ENCODE data around the gene CACNG3.
"Not testable (repeated sequence)": the region's sequence is repeated elsewhere in the genome, so short reads cannot be mapped to it uniquely, and the experiment has no call there.

Gene CACNG3

GRCh38 chr16:24255456-24256371 lies at the start of gene CACNG3:
Gene CACNG3 (plus strand): TSS chr16:24256335. CDS start chr16:24256755, 420 bp downstream.
- DNase-seq (ENCODE audit: low read depth) = no peak

- no peak for DNase-seq (ENCODE audit: low read depth)
These were observed 49.2 kb upstream of the CACNG3 start for GRCh38 chr16:24206926-24207325.

- no peak for DNase-seq (ENCODE audit: low read depth)
These were observed 47.4 kb upstream of the CACNG3 start for GRCh38 chr16:24208710-24209109.

- no peak for DNase-seq (ENCODE audit: low read depth)
These were observed 41.1 kb upstream of the CACNG3 start for GRCh38 chr16:24214992-24215391.

GRCh38 chr16:24216961-24217360 lies 39.2 kb upstream of the CACNG3 start:
- no peak for DNase-seq (ENCODE audit: low read depth)

GRCh38 chr16:24217461-24217860 lies 38.7 kb upstream of the CACNG3 start:
- DNase-seq (ENCODE audit: low read depth) = no peak

- DNase-seq (ENCODE audit: low read depth) = no peak
These were observed 37.8 kb upstream of the CACNG3 start for GRCh38 chr16:24218299-24218698.

GRCh38 chr16:24221219-24221618 lies 34.9 kb upstream of the CACNG3 start:
- no peak for DNase-seq (ENCODE audit: low read depth)

- no peak for DNase-seq (ENCODE audit: low read depth)
These were observed 27.6 kb upstream of the CACNG3 start for GRCh38 chr16:24228514-24228913.

GRCh38 chr16:24232936-24233335 lies 23.2 kb upstream of the CACNG3 start:
- no peak for DNase-seq (ENCODE audit: low read depth)

GRCh38 chr16:24234737-24235136 lies 21.4 kb upstream of the CACNG3 start:
- no peak for DNase-seq (ENCODE audit: low read depth)

GRCh38 chr16:24235806-24236205 lies 20.3 kb upstream of the CACNG3 start:
- DNase-seq (ENCODE audit: low read depth) = no peak

GRCh38 chr16:24238846-24239245 lies 17.3 kb upstream of the CACNG3 start:
- DNase-seq (ENCODE audit: low read depth) = not testable (repeated sequence)

- no peak for DNase-seq (ENCODE audit: low read depth)
These were observed 9.1 kb upstream of the CACNG3 start for GRCh38 chr16:24246911-24247607.

GRCh38 chr16:24253192-24253591 lies 2.9 kb upstream of the CACNG3 start:
- no peak for DNase-seq (ENCODE audit: low read depth)

GRCh38 chr16:24257958-24258357 lies 1.8 kb downstream of the CACNG3 start:
- no peak for DNase-seq (ENCODE audit: low read depth)

- DNase-seq (ENCODE audit: low read depth) = no peak
These were observed 2.7 kb downstream of the CACNG3 start for GRCh38 chr16:24258791-24259190.

GRCh38 chr16:24262816-24263215 lies 6.7 kb downstream of the CACNG3 start:
- DNase-seq (ENCODE audit: low read depth) = no peak

GRCh38 chr16:24270721-24271442 lies 14.7 kb downstream of the CACNG3 start:
- DNase-seq (ENCODE audit: low read depth) = no peak

GRCh38 chr16:24272379-24272778 lies 16.2 kb downstream of the CACNG3 start:
- DNase-seq (ENCODE audit: low read depth) = no peak

GRCh38 chr16:24273508-24274182 lies 17.5 kb downstream of the CACNG3 start:
- DNase-seq (ENCODE audit: low read depth) = no peak

GRCh38 chr16:24275413-24275812 lies 19.3 kb downstream of the CACNG3 start:
- no peak for DNase-seq (ENCODE audit: low read depth)
